Heart left ventricle (tissue), 16 donors: Measurements from ENCODE around the gene ATP5F1A. TPM values are rescaled to one million over a fixed set of nuclear protein-coding genes. Genes with fewer than 3 reads are reported as not detected.
"Not testable (repeated sequence)": the region's sequence is repeated elsewhere in the genome, so short reads cannot be mapped to it uniquely, and the experiment has no call there.

ENCODE experiments used
- ATAC-seq, 4 donors: fragments of 200-7000 bp; cut with Tn5 transposase; one replicate each; pipeline ENCODE4 v1.9.1; 2020 to 2022; ENCODE audit warnings: moderate library complexity in 4 of 4, mild to moderate bottlenecking in 3 of 4, moderate number of reproducible peaks in 1 of 4
- DNase-seq, 5 donors: peaks; one replicate each; pipeline ENCODE4 v3.0.0-alpha.2; 2020
- H3K27ac ChIP-seq, 12 donors: fragments of 200-600 bp; sonication (generic) in 4 of 12; one replicate each; pipeline versions ENCODE4 v1.5.0 to v1.8.0; 2016 to 2022; ENCODE audit warnings: mild to moderate bottlenecking in 2 of 12
- H3K27me3 ChIP-seq, 9 donors: fragments of 200-600 bp; sonication (generic) in 2 of 9; one replicate each; pipeline versions ENCODE4 v1.5.1 to v1.8.0; 2016 to 2022; ENCODE audit warnings: mild to moderate bottlenecking in 3 of 9
- H3K36me3 ChIP-seq, 9 donors: fragments of 200-600 bp; sonication (generic) in 2 of 9; one replicate each; pipeline versions ENCODE4 v1.5.0 to v1.8.0; 2018 to 2022; ENCODE audit warnings: mild to moderate bottlenecking in 2 of 9
- H3K4me1 ChIP-seq, 12 donors: fragments of 200-600 bp; sonication (generic) in 4 of 12; one replicate each; pipeline versions ENCODE4 v1.5.0 to v1.8.0; 2016 to 2022; ENCODE audit warnings: mild to moderate bottlenecking in 3 of 12
- H3K4me3 ChIP-seq, 12 donors: fragments of 200-600 bp; sonication (generic) in 4 of 12; one replicate each; pipeline versions ENCODE4 v1.5.0 to v1.8.0; 2017 to 2022; ENCODE audit warnings: mild to moderate bottlenecking in 9 of 12, moderate library complexity in 4 of 12
- H3K9me3 ChIP-seq, 12 donors: fragments of 200-600 bp; sonication (generic) in 4 of 12; one replicate each; pipeline versions ENCODE4 v1.5.0 to v1.8.0; 2016 to 2022; ENCODE audit warnings: mild to moderate bottlenecking in 1 of 12
- POLR2A ChIP-seq, 2 donors: fragments of 450-650 bp; IDR thresholded peaks; one replicate each; pipeline ENCODE4 v1.6.1; 2017; ENCODE audit warnings: antibody characterized with exemption in 2 of 2, mild to moderate bottlenecking in 2 of 2, moderate library complexity in 2 of 2
- WGBS, 4 donors: extraction: QIAGEN DNeasy Blood & Tissue Kit in 2 of 4; methylation state at CpG; one replicate each; pipeline versions ENCODE4 v1.1.5 to v1.1.7; 2013 to 2018; 5-methylcytosine and 5-hydroxymethylcytosine counted together
- intact Hi-C, 10 donors: fragments of 100-400 bp; cut with DNase I; formaldehyde crosslinking; loops; one replicate each; pipeline versions ENCODE4 v1.11.1 to v1.14.2; 2022
- polyA plus RNA-seq, 2 donors: library from polyadenylated mRNA; stranded (reverse); fragments of 200-250 nt; gene quantifications; one replicate each; pipeline ENCODE4 v1.2.3, GENCODE V29; 2013
- total RNA-seq, 9 donors: library from RNA; depleted of rRNA in 2 of 9; stranded (reverse); fragments of >200 nt in 2 of 9; fragmentation: NEBNext Ultra II Directional in 3 of 9; extraction: Animal tissue kit (Norgen Biotek cat#: 25700) in 3 of 9; gene quantifications; one replicate each; pipeline versions ENCODE4 v1.1.0 to v1.2.4, GENCODE V29; 2016 to 2023
- TF ChIP-seq, protein P1 (sequence below), 12 donors: fragments of 200-600 bp; sonication (generic) in 4 of 12; IDR thresholded peaks; one replicate each; pipeline versions ENCODE4 v1.5.0 to v1.8.0; 2018 to 2022; ENCODE audit warnings: antibody characterized with exemption in 12 of 12, mild to moderate bottlenecking in 5 of 12
- donor health status: ischemic (EF 13 %, LVEDD 7.1; RV severe dilation, severe dysfunction).
- donor health status: healthy with polysubstance abuse.
- donor health status: DM: no; HTN: yes; CAD: no.
- donor health status: DM: no; HTN: no; CAD: no.
- donor health status: ischemic (EF 25% LVEDD 6.9; RV normal size, moderate dysfunction).
- donor health status: ischemic (EF 25% LVEDD 5.7; RV mildly dilated, moderate dysfunction).
- donor health status: healthy.
- donor health status: DM: yes; HTN: yes; CAD: no.
- donor health status: ischemic (EF 35%, LVEDD 5.7; RV mildly dilated, moderate dysfunction).
- donor health status: nonischemic (EF 11% LVEDD 7.7; RV severe dilation, severe dysfunction).
- donor health status: DM: yes; HTN: yes; CAD: no.
- donor health status: PGD.
- donor health status: ischemic (EF 29% LVEDD 5.4; RV normal size, mild dysfunction).
- donor health status: nonischemic (EF 23%, LVEDD 6.1; RV moderate dilation, normal function).

Gene ATP5F1A
- total and polyA plus RNA-seq, 11 donors = 926 to 3,149 (median 1,393) TPM

DNA sequence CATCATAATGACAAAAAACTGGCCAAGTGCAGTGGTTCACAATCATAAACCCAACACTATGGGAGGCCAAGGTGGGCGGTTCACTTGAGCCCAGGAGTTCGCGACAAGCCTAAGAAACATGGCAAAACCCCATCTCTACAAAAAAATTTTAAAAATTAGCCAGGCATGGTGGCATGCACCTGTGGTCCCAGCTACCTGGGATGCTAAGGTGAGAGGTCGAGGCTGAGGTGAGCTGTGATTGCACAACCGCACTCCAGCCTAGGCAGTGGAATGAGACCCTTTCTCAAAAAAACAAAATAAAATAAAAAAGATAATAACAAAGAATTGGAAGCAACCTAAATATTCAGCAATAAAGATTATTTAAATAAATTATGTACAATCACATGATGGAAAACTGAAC, 47.8 kb downstream of the ATP5F1A start:
- TF ChIP-seq, protein P1, sequence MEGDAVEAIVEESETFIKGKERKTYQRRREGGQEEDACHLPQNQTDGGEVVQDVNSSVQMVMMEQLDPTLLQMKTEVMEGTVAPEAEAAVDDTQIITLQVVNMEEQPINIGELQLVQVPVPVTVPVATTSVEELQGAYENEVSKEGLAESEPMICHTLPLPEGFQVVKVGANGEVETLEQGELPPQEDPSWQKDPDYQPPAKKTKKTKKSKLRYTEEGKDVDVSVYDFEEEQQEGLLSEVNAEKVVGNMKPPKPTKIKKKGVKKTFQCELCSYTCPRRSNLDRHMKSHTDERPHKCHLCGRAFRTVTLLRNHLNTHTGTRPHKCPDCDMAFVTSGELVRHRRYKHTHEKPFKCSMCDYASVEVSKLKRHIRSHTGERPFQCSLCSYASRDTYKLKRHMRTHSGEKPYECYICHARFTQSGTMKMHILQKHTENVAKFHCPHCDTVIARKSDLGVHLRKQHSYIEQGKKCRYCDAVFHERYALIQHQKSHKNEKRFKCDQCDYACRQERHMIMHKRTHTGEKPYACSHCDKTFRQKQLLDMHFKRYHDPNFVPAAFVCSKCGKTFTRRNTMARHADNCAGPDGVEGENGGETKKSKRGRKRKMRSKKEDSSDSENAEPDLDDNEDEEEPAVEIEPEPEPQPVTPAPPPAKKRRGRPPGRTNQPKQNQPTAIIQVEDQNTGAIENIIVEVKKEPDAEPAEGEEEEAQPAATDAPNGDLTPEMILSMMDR (IDR thresholded peaks at IDR 0.05) = no peak
- no peak for TF ChIP-seq POLR2A (IDR thresholded peaks at IDR 0.05)
- Histone ChIP-seq H3K9me3 (no peaks in the 10 kb centered on the region), H3K27ac (no peak overlapping the region), H3K4me1 (peaks cover 0 to 39% (median 0%) of the 10 kb centered on the region in 12 donors), H3K4me3 (no peak overlapping the region), H3K27me3 (no peaks in the 10 kb centered on the region), H3K36me3 (no peaks in the 10 kb centered on the region)
- DNase-seq = no peak
- no peak for ATAC-seq
- intact Hi-C loops = no loop called here
- 92 to 97% (median 96%) methylated on average over 5 of the region's 5 CpGs for WGBS, 4 donors

DNA sequence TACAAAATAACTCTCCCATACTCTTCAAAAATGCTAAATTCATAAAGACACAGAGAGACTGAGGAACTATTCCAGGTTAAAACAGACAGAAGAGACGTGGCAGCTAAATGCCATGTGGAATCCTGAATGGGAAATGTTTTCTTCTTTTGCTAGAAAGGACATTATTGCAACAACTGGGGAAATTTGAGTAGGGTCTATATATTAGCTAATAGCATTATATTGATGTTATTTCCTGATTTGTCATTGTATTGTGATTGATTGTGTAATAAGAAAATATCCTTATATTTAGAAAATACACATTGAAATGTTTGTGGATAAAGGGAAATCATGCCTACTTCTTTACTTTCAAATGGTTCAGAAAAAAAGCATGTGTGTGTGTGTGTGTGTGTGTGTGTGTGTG, 49.5 kb downstream of the ATP5F1A start:
- Histone ChIP-seq H3K27ac (no peak overlapping the region), H3K27me3 (no peaks in the 10 kb centered on the region), H3K4me1 (peaks cover 0 to 26% (median 0%) of the 10 kb centered on the region in 12 donors), H3K4me3 (no peak overlapping the region), H3K9me3 (peaks cover 0 to 3% (median 0%) of the 10 kb centered on the region in 12 donors), H3K36me3 (no peaks in the 10 kb centered on the region)
- intact Hi-C loops = no loop called here
- 87 to 97% (median 91%) methylated on average over 1 of the region's 1 CpG for WGBS, 4 donors
- no peak for TF ChIP-seq POLR2A (IDR thresholded peaks at IDR 0.05)
- TF ChIP-seq, protein P1 (IDR thresholded peaks at IDR 0.05) = no peak
- no peak for DNase-seq
- ATAC-seq = no peak

DNA sequence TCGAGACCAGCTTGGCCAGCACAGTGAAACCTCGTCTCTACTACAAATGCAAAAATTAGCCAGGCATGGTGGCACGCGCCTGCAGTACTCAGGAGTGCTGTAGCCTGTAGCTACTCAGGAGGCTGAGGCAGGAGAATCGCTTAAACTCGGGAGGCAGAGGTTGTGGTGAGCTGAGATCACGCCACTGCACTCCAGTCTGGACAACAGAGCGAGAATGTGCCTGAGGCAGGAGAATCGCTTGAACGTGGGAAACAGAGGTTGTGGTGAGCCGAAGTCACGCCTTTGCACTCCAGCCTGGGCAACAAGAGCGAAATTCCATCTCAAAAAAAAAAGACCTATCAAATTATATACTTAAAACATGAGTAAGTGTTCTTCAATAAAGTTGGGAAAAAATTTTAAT, 50.7 kb downstream of the ATP5F1A start:
- H3K4me3 ChIP-seq, intact Hi-C loops, H3K9me3 ChIP-seq, ATAC-seq, H3K27ac ChIP-seq, DNase-seq, H3K36me3 ChIP-seq, H3K27me3 ChIP-seq: not testable (repeated sequence)
- H3K4me1 ChIP-seq = peaks cover 0 to 26% (median 0%) of the 10 kb centered on the region in 12 donors
- WGBS, 4 donors = 92 to 93% (median 93%) methylated on average over 11 to 13 of the region's 13 CpGs

DNA sequence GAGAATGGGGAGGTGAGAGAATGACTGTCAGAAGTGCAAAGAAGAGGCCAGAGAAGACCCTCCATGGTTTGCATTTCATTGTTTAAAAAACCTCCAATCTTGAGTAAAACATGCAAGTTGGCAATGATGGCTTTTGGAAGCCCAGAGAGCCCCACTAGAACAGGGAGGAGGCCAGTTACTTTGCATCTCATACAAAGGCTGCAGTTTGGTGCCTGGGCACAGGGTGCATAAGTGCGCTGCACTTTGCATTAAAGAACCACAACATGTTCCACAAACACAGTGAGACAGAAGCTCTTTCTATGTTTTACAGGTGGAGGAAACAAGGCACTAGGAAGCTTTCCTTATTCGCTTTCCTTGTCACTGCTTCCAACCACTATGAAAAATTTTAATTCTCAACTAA, 51.4 kb downstream of the ATP5F1A start:
- DNase-seq (no peak), ATAC-seq (no peak)
- Histone ChIP-seq H3K27ac (no peak overlapping the region), H3K9me3 (peaks cover 0 to 3% (median 0%) of the 10 kb centered on the region in 12 donors), H3K36me3 (no peaks in the 10 kb centered on the region), H3K4me3 (no peak overlapping the region), H3K27me3 (no peaks in the 10 kb centered on the region), H3K4me1 (peaks cover 0 to 26% (median 0%) of the 10 kb centered on the region in 12 donors)
- TF ChIP-seq POLR2A (IDR thresholded peaks at IDR 0.05) = no peak
- TF ChIP-seq, protein P1 (IDR thresholded peaks at IDR 0.05) = no peak
- 96 to 100% (median 98%) methylated on average over 2 of the region's 2 CpGs for WGBS, 4 donors
- intact Hi-C loops = no loop called here

DNA sequence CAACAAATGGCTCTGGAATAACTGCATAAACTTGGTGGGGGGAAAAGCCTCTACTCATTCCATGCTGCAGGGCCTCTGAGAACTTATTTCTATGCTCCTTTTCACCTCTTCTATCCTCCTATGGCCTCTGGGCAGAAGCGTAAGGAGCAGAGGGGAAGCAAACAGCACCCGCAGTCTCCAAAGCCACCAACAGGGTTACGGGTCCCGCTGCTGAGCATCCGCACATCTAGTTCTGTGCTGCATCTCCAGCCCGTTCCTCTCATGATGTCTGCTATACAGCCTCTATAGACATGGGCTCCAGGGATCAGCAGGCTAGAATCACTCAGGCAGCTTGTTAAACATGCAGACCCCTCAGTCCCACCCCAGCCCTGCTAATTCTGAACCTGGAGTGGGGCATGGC, 52.0 kb downstream of the ATP5F1A start:
- no peak overlapping the region for H3K27ac ChIP-seq
- WGBS, 4 donors = 88 to 93% (median 91%) methylated on average over 6 of the region's 6 CpGs
- TF ChIP-seq POLR2A (IDR thresholded peaks at IDR 0.05) = no peak
- TF ChIP-seq, protein P1 (IDR thresholded peaks at IDR 0.05) = no peak
- no peak for ATAC-seq
- peaks cover 0 to 25% (median 0%) of the 10 kb centered on the region in 12 donors for H3K4me1 ChIP-seq
- H3K9me3 ChIP-seq = peaks cover 0 to 3% (median 0%) of the 10 kb centered on the region in 12 donors
- no peak overlapping the region for H3K4me3 ChIP-seq
- intact Hi-C loops = no loop called here
- DNase-seq = no peak
- H3K27me3 ChIP-seq = no peaks in the 10 kb centered on the region
- H3K36me3 ChIP-seq = no peaks in the 10 kb centered on the region
